ENCODE results near the gene RHOV.

DNA sequence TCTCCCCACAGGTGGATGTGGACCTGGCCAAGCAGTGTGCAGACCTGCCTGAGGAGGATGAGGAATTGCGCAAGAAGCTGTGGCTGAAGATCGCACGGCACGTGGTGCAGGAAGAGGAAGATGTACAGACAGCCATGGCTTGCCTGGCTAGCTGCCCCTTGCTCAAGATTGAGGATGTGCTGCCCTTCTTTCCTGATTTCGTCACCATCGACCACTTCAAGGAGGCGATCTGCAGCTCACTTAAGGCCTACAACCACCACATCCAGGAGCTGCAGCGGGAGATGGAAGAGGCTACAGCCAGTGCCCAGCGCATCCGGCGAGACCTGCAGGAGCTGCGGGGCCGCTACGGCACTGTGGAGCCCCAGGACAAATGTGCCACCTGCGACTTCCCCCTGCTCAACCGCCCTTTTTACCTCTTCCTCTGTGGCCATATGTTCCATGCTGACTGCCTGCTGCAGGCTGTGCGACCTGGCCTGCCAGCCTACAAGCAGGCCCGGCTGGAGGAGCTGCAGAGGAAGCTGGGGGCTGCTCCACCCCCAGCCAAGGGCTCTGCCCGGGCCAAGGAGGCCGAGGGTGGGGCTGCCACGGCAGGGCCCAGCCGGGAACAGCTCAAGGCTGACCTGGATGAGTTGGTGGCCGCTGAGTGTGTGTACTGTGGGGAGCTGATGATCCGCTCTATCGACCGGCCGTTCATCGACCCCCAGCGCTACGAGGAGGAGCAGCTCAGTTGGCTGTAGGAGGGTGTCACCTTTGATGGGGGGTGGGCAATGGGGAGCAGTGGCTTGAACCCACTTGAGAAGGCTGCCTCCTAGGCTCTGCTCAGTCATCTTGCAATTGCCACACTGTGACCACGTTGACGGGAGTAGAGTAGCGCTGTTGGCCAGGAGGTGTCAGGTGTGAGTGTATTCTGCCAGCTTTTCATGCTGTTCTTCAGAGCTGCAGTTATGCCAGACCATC lies 28.8 kb upstream of the RHOV start:
- TF ChIP-seq POLR2AphosphoS5 (IDR thresholded peaks at IDR 0.05; ENCODE audit: low read depth, low read length) = no peak
- TF ChIP-seq, protein P1, sequence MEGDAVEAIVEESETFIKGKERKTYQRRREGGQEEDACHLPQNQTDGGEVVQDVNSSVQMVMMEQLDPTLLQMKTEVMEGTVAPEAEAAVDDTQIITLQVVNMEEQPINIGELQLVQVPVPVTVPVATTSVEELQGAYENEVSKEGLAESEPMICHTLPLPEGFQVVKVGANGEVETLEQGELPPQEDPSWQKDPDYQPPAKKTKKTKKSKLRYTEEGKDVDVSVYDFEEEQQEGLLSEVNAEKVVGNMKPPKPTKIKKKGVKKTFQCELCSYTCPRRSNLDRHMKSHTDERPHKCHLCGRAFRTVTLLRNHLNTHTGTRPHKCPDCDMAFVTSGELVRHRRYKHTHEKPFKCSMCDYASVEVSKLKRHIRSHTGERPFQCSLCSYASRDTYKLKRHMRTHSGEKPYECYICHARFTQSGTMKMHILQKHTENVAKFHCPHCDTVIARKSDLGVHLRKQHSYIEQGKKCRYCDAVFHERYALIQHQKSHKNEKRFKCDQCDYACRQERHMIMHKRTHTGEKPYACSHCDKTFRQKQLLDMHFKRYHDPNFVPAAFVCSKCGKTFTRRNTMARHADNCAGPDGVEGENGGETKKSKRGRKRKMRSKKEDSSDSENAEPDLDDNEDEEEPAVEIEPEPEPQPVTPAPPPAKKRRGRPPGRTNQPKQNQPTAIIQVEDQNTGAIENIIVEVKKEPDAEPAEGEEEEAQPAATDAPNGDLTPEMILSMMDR (IDR thresholded peaks at IDR 0.05) = no peak
